ENCODE data around the gene MLLT1.

GRCh38 chr19:6247007-6247288 is 32.8 kb downstream of the MLLT1 start:
- TF ChIP-seq POLR2A (IDR thresholded peaks at IDR 0.05) (no peak), CTCF (IDR thresholded peaks at IDR 0.05) (no peak), POLR2AphosphoS5 (IDR thresholded peaks at IDR 0.05; ENCODE audit: insufficient read depth in 1 of 2, low read depth in 1 of 2) (no peak)

All from vagina (tissue), 2 donors.